Activated CD4-positive, CD25-positive, alpha-beta regulatory T cell (primary cell): Measurements from ENCODE around the gene COX7A2.

Experiments used
- DNase-seq, 4 experiments: peaks; one replicate each; lab custom pipeline; 2025; lab: John Stamatoyannopoulos, UW

The COX7A2 gene

GRCh38 chr6:75220357-75220756, 23.2 kb downstream of the COX7A2 start:
- no peak for DNase-seq

- no peak for DNase-seq
Measured at GRCh38 chr6:75219263-75219662, 24.3 kb downstream of the COX7A2 start.

- no peak for DNase-seq
Measured at GRCh38 chr6:75217193-75217592, 26.4 kb downstream of the COX7A2 start.

- no peak for DNase-seq
Measured at GRCh38 chr6:75215291-75215690, 28.3 kb downstream of the COX7A2 start.

- DNase-seq: no peak
Measured at GRCh38 chr6:75213732-75214131, 29.9 kb downstream of the COX7A2 start.

- no peak for DNase-seq
Measured at GRCh38 chr6:75213112-75213511, 30.5 kb downstream of the COX7A2 start.

- DNase-seq: no peak
Measured at GRCh38 chr6:75211920-75212590, 31.5 kb downstream of the COX7A2 start.

- DNase-seq: peak in 3 of 4 experiments; percentile 6 to 24 (median 22)
Measured at GRCh38 chr6:75210885-75211739, 32.5 kb downstream of the COX7A2 start.

GRCh38 chr6:75209184-75209723, 34.3 kb downstream of the COX7A2 start:
- no peak for DNase-seq

GRCh38 chr6:75208298-75209183, 35.1 kb downstream of the COX7A2 start:
- DNase-seq: peak; percentile 47 to 72 (median 53)

- DNase-seq: no peak
Measured at GRCh38 chr6:75206576-75207342, 36.8 kb downstream of the COX7A2 start.

GRCh38 chr6:75205776-75206575, 37.6 kb downstream of the COX7A2 start, which contains the start of gene COL12A1:
TSS of gene COL12A1 (minus strand) at chr6:75206053. CDS start at chr6:75202792, 3,261 bp downstream.
- DNase-seq: no peak

- no peak for DNase-seq
Measured at GRCh38 chr6:75204959-75205775, 38.4 kb downstream of the COX7A2 start.

GRCh38 chr6:75204217-75204958, 39.2 kb downstream of the COX7A2 start:
- no peak for DNase-seq

GRCh38 chr6:75203721-75204120, 39.9 kb downstream of the COX7A2 start:
- no peak for DNase-seq

- DNase-seq: no peak
Measured at GRCh38 chr6:75202676-75203131, 40.9 kb downstream of the COX7A2 start.

- no peak for DNase-seq
Measured at GRCh38 chr6:75201901-75202672, 41.5 kb downstream of the COX7A2 start.

- DNase-seq: no peak
Measured at GRCh38 chr6:75201021-75201420, 42.6 kb downstream of the COX7A2 start.
